Glutamatergic neuron (in vitro differentiated cells): ENCODE results near the gene SIK2. TPM values are rescaled to one million over a fixed set of nuclear protein-coding genes. Genes with fewer than 3 reads are reported as not detected.

Source experiments
- DNase-seq: peaks from one replicate; pipeline ENCODE4 v3.0.0; 2022
- H3K27ac Mint-ChIP-seq: one replicate; pipeline ENCODE4 v1.8.0; 2020; ENCODE audit warnings: mild to moderate bottlenecking, mixed read lengths, inconsistent platforms; ENCODE audit not compliant: unreplicated experiment
- H3K27me3 Mint-ChIP-seq: one replicate; pipeline ENCODE4 v1.8.0; 2020; ENCODE audit warnings: mild to moderate bottlenecking, moderate library complexity, mixed read lengths, inconsistent platforms; ENCODE audit not compliant: unreplicated experiment
- H3K36me3 Mint-ChIP-seq: one replicate; pipeline ENCODE4 v1.8.0; 2020; ENCODE audit warnings: mild to moderate bottlenecking, mixed read lengths, inconsistent platforms; ENCODE audit not compliant: unreplicated experiment
- H3K4me1 Mint-ChIP-seq: one replicate; pipeline ENCODE4 v1.8.0; 2020; ENCODE audit warnings: mild to moderate bottlenecking, low read depth, mixed read lengths, inconsistent platforms; ENCODE audit not compliant: unreplicated experiment
- H3K4me3 Mint-ChIP-seq: one replicate; pipeline ENCODE4 v1.8.0; 2020; ENCODE audit warnings: mild to moderate bottlenecking, mixed read lengths, inconsistent platforms; ENCODE audit not compliant: unreplicated experiment
- H3K9me3 Mint-ChIP-seq: one replicate; pipeline ENCODE4 v1.8.0; 2020; ENCODE audit warnings: mild to moderate bottlenecking, moderate library complexity, mixed read lengths, inconsistent platforms; ENCODE audit not compliant: unreplicated experiment
- CTCF ChIP-seq: fragments of 200-600 bp; sonication (generic); IDR thresholded peaks from one replicate; pipeline ENCODE4 v1.5.0; 2021; ENCODE audit not compliant: partially characterized antibody, unreplicated experiment
- total RNA-seq: library from RNA; stranded (reverse); fragmentation: NEBNext Ultra II Directional; extraction: Animal tissue kit (Norgen Biotek cat#: 25700); gene quantifications from one replicate; pipeline ENCODE4 v1.2.1, GENCODE V29; 2021; ENCODE audit not compliant: unreplicated experiment

The SIK2 gene
- total RNA-seq, 1 donor from 2014 or later = 10.1 TPM

- H3K36me3 Mint-ChIP-seq = no peaks in the 10 kb centered on the region
- H3K27ac Mint-ChIP-seq = no peak overlapping the region
- no peak overlapping the region for H3K4me3 Mint-ChIP-seq
- no peak for TF ChIP-seq CTCF
- H3K4me1 Mint-ChIP-seq = no peaks in the 10 kb centered on the region
- H3K9me3 Mint-ChIP-seq = no peaks in the 10 kb centered on the region
- no peaks in the 10 kb centered on the region for H3K27me3 Mint-ChIP-seq
- DNase-seq = no peak
Observed at GRCh38 chr11:111672949-111673348, 70.7 kb downstream of the SIK2 start.

GRCh38 chr11:111674941-111675340, 72.7 kb downstream of the SIK2 start:
- no peaks in the 10 kb centered on the region for H3K9me3 Mint-ChIP-seq
- no peaks in the 10 kb centered on the region for H3K4me1 Mint-ChIP-seq
- no peaks in the 10 kb centered on the region for H3K27me3 Mint-ChIP-seq
- no peak for DNase-seq
- TF ChIP-seq CTCF = no peak
- no peaks in the 10 kb centered on the region for H3K36me3 Mint-ChIP-seq
- no peak overlapping the region for H3K4me3 Mint-ChIP-seq
- no peak overlapping the region for H3K27ac Mint-ChIP-seq

GRCh38 chr11:111675891-111676290, 73.6 kb downstream of the SIK2 start:
- TF ChIP-seq CTCF = no peak
- Mint-ChIP-seq H3K4me3 (no peak overlapping the region), H3K36me3 (no peaks in the 10 kb centered on the region), H3K9me3 (no peaks in the 10 kb centered on the region), H3K27ac (no peak overlapping the region), H3K4me1 (no peaks in the 10 kb centered on the region), H3K27me3 (no peaks in the 10 kb centered on the region)
- DNase-seq = no peak

- DNase-seq = no peak
- no peaks in the 10 kb centered on the region for H3K27me3 Mint-ChIP-seq
- no peaks in the 10 kb centered on the region for H3K4me1 Mint-ChIP-seq
- no peak for TF ChIP-seq CTCF
- no peaks in the 10 kb centered on the region for H3K36me3 Mint-ChIP-seq
- H3K9me3 Mint-ChIP-seq = no peaks in the 10 kb centered on the region
- H3K27ac Mint-ChIP-seq = no peak overlapping the region
- no peak overlapping the region for H3K4me3 Mint-ChIP-seq
Observed at GRCh38 chr11:111676878-111677585, 74.8 kb downstream of the SIK2 start.

- DNase-seq = no peak
- no peak overlapping the region for H3K27ac Mint-ChIP-seq
- no peak for TF ChIP-seq CTCF
- H3K4me3 Mint-ChIP-seq = no peak overlapping the region
- no peaks in the 10 kb centered on the region for H3K4me1 Mint-ChIP-seq
- H3K27me3 Mint-ChIP-seq = no peaks in the 10 kb centered on the region
- H3K36me3 Mint-ChIP-seq = no peaks in the 10 kb centered on the region
- no peaks in the 10 kb centered on the region for H3K9me3 Mint-ChIP-seq
Observed at GRCh38 chr11:111680486-111681175, 78.4 kb downstream of the SIK2 start.
